NT2/D1 (cell line): Measurements from ENCODE around the gene APBA2.

Source experiments
- SUZ12 ChIP-seq: IDR thresholded peaks from 2 replicates; pipeline ENCODE4 v1.6.1; 2011; ENCODE audit not compliant: insufficient read length, insufficient read depth; ENCODE audit errors: extremely low read depth
- YY1 ChIP-seq: IDR thresholded peaks from 2 replicates; pipeline ENCODE4 v1.6.1; 2011; ENCODE audit not compliant: insufficient read length, insufficient read depth
- ZNF274 ChIP-seq: IDR thresholded peaks from 2 replicates; pipeline ENCODE4 v1.6.1; 2011; ENCODE audit warnings: mild to moderate bottlenecking, low read depth, low read length

DNA sequence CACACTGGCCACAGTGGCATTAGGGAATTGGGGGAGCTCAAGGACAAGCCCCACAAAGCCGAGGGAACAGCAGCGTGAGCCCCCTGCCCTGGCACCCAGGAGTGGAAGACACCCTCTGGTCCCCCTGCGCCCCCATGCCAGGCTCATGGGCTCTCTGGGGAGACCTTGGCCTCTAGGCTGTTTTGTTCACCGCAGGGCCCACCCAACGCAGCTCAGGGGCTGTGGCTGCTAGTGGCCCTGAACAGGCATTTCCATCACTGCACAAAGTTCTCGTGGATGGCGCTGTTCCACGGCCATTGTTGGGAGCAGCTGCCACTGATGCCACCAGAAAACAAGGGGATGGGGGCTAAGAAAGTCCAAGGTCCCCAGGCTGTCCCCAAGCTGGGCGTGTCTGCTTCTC, 236.1 kb downstream of the APBA2 start:
- no peak for TF ChIP-seq YY1
- TF ChIP-seq ZNF274: no peak
- TF ChIP-seq SUZ12: no peak
